HepG2 (cell line): ENCODE data around the gene CLASRP.

Experiments
- CREB1 ChIP-seq, 2 experiments: fragments of 450-650 bp in 1 of 2; IDR thresholded peaks; 2 replicates each; pipeline ENCODE4 v1.6.1; 2016 to 2017; ENCODE audit warnings: control low read depth in 1 of 2, mild to moderate bottlenecking in 1 of 2, missing compliant biosample characterization in 1 of 2, missing genetic modification characterization in 1 of 2
- DPF2 ChIP-seq: sonication (generic); formaldehyde crosslinking; IDR thresholded peaks from 2 replicates; pipeline ENCODE4 v1.4.0; 2020; ENCODE audit warnings: mild to moderate bottlenecking, low read depth, missing genetic modification reagents, borderline replicate concordance
- ETV6 ChIP-seq: sonication (generic); formaldehyde crosslinking; conservative IDR thresholded peaks from 2 replicates; pipeline ENCODE4 v1.4.0; 2020; ENCODE audit warnings: missing genetic modification reagents
- FOXA3 ChIP-seq: IDR thresholded peaks from 2 replicates; pipeline ENCODE4 v1.6.1; 2016; ENCODE audit warnings: missing genetic modification reagents, missing compliant biosample characterization
- MTA3 ChIP-seq: sonication (generic); formaldehyde crosslinking; IDR thresholded peaks from 2 replicates; pipeline ENCODE4 v1.4.0; 2020; ENCODE audit warnings: missing genetic modification reagents
- MYC ChIP-seq: sonication (generic); formaldehyde crosslinking; IDR thresholded peaks from 2 replicates; pipeline ENCODE4 v1.9.0; 2021; ENCODE audit warnings: missing genetic modification reagents, borderline replicate concordance
- POLR2A ChIP-seq, 2 experiments: IDR thresholded peaks; 2 replicates each; pipeline ENCODE4 v1.6.1; 2011; ENCODE audit warnings: low read depth in 2 of 2, low read length in 2 of 2, mild to moderate bottlenecking in 1 of 2, moderate library complexity in 1 of 2; ENCODE audit not compliant: insufficient read depth in 1 of 2
- SNAI1 ChIP-seq: sonication (generic); formaldehyde crosslinking; IDR thresholded peaks from 2 replicates; pipeline ENCODE4 v1.5.0; 2020; ENCODE audit warnings: mild to moderate bottlenecking, missing genetic modification reagents, borderline replicate concordance
- SP2 ChIP-seq: sonication (generic); formaldehyde crosslinking; IDR thresholded peaks from 2 replicates; pipeline ENCODE4 v1.5.1; 2020; ENCODE audit warnings: mild to moderate bottlenecking, missing genetic modification reagents
- YY1 ChIP-seq: IDR thresholded peaks from 2 replicates; pipeline ENCODE4 v1.6.1; 2011; ENCODE audit warnings: low read length, low read depth, moderate library complexity, mild to moderate bottlenecking; ENCODE audit not compliant: insufficient read depth, insufficient replicate concordance
- ZNF232 ChIP-seq: sonication (generic); formaldehyde crosslinking; IDR thresholded peaks from 2 replicates; pipeline ENCODE4 v1.4.0; 2020; ENCODE audit warnings: missing genetic modification reagents, borderline replicate concordance
- ZNF441 ChIP-seq: sonication (generic); formaldehyde crosslinking; IDR thresholded peaks from 2 replicates; pipeline ENCODE4 v1.7.0; 2021; ENCODE audit warnings: missing genetic modification reagents, borderline replicate concordance
- TF ChIP-seq, protein P1 (sequence below): sonication (generic); formaldehyde crosslinking; IDR thresholded peaks from 2 replicates; pipeline ENCODE4 v1.8.0; 2022; ENCODE audit warnings: mild to moderate bottlenecking, missing genetic modification reagents, borderline replicate concordance
- TF ChIP-seq, protein P2 (sequence below): sonication (generic); formaldehyde crosslinking; IDR thresholded peaks from 2 replicates; pipeline ENCODE4 v1.4.0; 2020; ENCODE audit warnings: missing genetic modification reagents, borderline replicate concordance

DNA sequence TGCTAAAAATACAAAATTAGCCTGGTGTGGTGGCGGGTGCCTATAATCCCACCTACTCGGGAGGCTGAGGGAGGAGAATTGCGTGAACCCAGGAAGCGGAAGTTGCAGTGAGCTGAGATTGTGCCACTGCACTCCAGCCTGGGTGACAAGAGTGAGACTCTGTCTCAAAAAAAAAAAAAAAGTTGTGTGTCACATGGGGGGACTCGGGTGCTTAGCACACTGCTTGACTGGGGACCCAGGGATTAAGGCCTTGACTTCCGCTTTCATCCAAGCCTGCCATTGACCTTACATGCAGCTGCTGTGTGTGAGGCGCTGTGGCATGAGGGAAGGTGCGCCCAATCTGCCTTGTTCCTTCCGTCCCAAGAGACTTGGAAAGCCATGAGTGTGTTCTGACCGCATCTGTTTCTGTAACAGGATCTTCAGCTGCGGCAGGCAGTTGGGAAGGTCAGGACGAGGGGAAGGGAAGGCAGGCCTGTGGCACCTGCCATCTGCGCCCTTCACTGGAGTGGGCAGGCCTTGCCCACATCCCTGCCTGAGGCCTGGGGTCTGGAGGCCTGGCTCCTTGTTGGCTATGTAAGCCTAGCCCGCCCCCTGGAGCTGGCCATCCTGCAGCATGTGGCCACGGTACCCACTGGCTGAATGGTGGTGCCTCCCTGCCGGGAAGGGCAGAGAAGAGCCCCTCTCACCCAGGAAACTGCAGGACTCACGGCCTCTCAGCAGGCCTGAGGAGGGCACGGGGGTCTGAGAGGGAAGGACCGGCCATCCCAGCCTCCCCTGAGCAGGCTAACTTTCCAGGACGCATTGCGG, 77.2 kb downstream of the CLASRP start:
- no peak for TF ChIP-seq MYC
- no peak for TF ChIP-seq DPF2 (CRISPR knock-in tag)
- no peak for TF ChIP-seq YY1
- no peak for TF ChIP-seq POLR2A (IDR thresholded peaks at IDR 0.05; ENCODE audit: insufficient read depth in 1 of 2, low read depth in 2 of 2, low read length in 2 of 2)
- TF ChIP-seq ZNF441 (CRISPR knock-in tag), result no peak
- TF ChIP-seq ZNF232 (CRISPR knock-in tag), result no peak
- TF ChIP-seq MTA3 (CRISPR knock-in tag), result no peak
- no peak for TF ChIP-seq SP2
- TF ChIP-seq, protein P1, sequence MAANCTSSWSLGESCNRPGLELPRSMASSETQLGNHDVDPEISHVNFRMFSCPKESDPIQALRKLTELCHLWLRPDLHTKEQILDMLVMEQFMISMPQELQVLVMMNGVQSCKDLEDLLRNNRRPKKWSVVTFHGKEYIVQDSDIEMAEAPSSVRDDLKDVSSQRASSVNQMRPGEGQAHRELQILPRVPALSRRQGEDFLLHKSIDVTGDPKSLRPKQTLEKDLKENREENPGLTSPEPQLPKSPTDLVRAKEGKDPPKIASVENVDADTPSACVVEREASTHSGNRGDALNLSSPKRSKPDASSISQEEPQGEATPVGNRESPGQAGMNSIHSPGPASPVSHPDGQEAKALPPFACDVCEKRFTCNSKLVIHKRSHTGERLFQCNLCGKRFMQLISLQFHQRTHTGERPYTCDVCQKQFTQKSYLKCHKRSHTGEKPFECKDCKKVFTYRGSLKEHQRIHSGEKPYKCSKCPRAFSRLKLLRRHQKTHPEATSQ (CRISPR knock-in tag), result no peak
- TF ChIP-seq SNAI1 (CRISPR knock-in tag), result no peak
- TF ChIP-seq, protein P2, sequence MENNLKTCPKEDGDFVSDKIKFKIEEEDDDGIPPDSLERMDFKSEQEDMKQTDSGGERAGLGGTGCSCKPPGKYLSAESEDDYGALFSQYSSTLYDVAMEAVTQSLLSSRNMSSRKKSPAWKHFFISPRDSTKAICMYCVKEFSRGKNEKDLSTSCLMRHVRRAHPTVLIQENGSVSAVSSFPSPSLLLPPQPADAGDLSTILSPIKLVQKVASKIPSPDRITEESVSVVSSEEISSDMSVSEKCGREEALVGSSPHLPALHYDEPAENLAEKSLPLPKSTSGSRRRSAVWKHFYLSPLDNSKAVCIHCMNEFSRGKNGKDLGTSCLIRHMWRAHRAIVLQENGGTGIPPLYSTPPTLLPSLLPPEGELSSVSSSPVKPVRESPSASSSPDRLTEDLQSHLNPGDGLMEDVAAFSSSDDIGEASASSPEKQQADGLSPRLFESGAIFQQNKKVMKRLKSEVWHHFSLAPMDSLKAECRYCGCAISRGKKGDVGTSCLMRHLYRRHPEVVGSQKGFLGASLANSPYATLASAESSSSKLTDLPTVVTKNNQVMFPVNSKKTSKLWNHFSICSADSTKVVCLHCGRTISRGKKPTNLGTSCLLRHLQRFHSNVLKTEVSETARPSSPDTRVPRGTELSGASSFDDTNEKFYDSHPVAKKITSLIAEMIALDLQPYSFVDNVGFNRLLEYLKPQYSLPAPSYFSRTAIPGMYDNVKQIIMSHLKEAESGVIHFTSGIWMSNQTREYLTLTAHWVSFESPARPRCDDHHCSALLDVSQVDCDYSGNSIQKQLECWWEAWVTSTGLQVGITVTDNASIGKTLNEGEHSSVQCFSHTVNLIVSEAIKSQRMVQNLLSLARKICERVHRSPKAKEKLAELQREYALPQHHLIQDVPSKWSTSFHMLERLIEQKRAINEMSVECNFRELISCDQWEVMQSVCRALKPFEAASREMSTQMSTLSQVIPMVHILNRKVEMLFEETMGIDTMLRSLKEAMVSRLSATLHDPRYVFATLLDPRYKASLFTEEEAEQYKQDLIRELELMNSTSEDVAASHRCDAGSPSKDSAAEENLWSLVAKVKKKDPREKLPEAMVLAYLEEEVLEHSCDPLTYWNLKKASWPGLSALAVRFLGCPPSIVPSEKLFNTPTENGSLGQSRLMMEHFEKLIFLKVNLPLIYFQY, result no peak
- TF ChIP-seq CREB1 (IDR thresholded peaks at IDR 0.05), result no peak
- TF ChIP-seq CREB1 (CRISPR knock-in tag; IDR thresholded peaks at IDR 0.05), result no peak
- no peak for TF ChIP-seq FOXA3
- TF ChIP-seq ETV6 (CRISPR knock-in tag), result no peak
